ENCODE measurements around the gene PLXNA4. TPM values are rescaled to one million over a fixed set of nuclear protein-coding genes. Genes with fewer than 3 reads are reported as not detected.

The PLXNA4 gene
- total RNA-seq, 1 donor from 2014 or later = 3.5 TPM

- H3K4me1 Mint-ChIP-seq (ENCODE audit: unreplicated experiment) = no peaks in the 10 kb centered on the region
- no peak overlapping the region for H3K27ac Mint-ChIP-seq (ENCODE audit: unreplicated experiment)
These were observed 238.7 kb downstream of the PLXNA4 start for GRCh38 chr7:132337450-132338080.

DNA sequence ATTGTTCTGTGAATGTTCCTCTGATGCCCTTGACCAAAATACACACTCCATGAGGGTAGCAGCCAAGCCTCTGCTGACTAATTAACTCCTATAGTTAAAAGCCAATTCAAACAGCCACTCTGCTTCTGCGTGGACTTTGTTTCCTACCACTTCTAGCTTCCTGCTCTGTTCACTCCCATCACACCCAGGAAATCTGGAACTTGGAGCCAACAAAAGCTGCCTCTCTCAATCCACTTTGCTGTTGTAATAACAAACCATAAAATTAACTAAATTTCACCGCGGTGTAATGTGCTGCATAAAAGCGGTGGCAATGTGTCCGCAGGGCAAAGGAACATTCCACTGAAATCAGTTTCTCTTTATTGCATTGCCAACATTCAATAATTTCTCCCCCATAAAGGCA lies 239.5 kb downstream of the PLXNA4 start:
- Mint-ChIP-seq H3K9me3 (ENCODE audit: unreplicated experiment) (no peaks in the 10 kb centered on the region), H3K27me3 (ENCODE audit: unreplicated experiment) (no peaks in the 10 kb centered on the region), H3K4me3 (ENCODE audit: unreplicated experiment) (no peak overlapping the region), H3K27ac (ENCODE audit: unreplicated experiment) (no peak overlapping the region), H3K36me3 (ENCODE audit: low read depth, unreplicated experiment) (no peaks in the 10 kb centered on the region), H3K4me1 (ENCODE audit: unreplicated experiment) (no peaks in the 10 kb centered on the region)
- TF ChIP-seq, protein P1, sequence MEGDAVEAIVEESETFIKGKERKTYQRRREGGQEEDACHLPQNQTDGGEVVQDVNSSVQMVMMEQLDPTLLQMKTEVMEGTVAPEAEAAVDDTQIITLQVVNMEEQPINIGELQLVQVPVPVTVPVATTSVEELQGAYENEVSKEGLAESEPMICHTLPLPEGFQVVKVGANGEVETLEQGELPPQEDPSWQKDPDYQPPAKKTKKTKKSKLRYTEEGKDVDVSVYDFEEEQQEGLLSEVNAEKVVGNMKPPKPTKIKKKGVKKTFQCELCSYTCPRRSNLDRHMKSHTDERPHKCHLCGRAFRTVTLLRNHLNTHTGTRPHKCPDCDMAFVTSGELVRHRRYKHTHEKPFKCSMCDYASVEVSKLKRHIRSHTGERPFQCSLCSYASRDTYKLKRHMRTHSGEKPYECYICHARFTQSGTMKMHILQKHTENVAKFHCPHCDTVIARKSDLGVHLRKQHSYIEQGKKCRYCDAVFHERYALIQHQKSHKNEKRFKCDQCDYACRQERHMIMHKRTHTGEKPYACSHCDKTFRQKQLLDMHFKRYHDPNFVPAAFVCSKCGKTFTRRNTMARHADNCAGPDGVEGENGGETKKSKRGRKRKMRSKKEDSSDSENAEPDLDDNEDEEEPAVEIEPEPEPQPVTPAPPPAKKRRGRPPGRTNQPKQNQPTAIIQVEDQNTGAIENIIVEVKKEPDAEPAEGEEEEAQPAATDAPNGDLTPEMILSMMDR (IDR thresholded peaks at IDR 0.05; ENCODE audit: unreplicated experiment) = no peak
- no peak for DNase-seq (ENCODE audit: low spot score)

More at GRCh38 chr7:132337450-132338080, 238.7 kb downstream of the PLXNA4 start:
- TF ChIP-seq, protein P1 (IDR thresholded peaks at IDR 0.05; ENCODE audit: unreplicated experiment) = no peak
- Mint-ChIP-seq H3K9me3 (ENCODE audit: unreplicated experiment) (no peaks in the 10 kb centered on the region), H3K4me3 (ENCODE audit: unreplicated experiment) (no peak overlapping the region), H3K27me3 (ENCODE audit: unreplicated experiment) (no peaks in the 10 kb centered on the region), H3K36me3 (ENCODE audit: low read depth, unreplicated experiment) (no peaks in the 10 kb centered on the region)
- DNase-seq (ENCODE audit: low spot score) = no peak

- Mint-ChIP-seq H3K9me3 (ENCODE audit: unreplicated experiment) (no peaks in the 10 kb centered on the region), H3K4me3 (ENCODE audit: unreplicated experiment) (no peak overlapping the region), H3K4me1 (ENCODE audit: unreplicated experiment) (no peaks in the 10 kb centered on the region), H3K27ac (ENCODE audit: unreplicated experiment) (no peak overlapping the region), H3K27me3 (ENCODE audit: unreplicated experiment) (peaks cover 2% of the 10 kb centered on the region), H3K36me3 (ENCODE audit: low read depth, unreplicated experiment) (no peaks in the 10 kb centered on the region)
- no peak for DNase-seq (ENCODE audit: low spot score)
- TF ChIP-seq, protein P1 (IDR thresholded peaks at IDR 0.05; ENCODE audit: unreplicated experiment) = no peak
These were observed 243.0 kb downstream of the PLXNA4 start for GRCh38 chr7:132333301-132333700.

DNA sequence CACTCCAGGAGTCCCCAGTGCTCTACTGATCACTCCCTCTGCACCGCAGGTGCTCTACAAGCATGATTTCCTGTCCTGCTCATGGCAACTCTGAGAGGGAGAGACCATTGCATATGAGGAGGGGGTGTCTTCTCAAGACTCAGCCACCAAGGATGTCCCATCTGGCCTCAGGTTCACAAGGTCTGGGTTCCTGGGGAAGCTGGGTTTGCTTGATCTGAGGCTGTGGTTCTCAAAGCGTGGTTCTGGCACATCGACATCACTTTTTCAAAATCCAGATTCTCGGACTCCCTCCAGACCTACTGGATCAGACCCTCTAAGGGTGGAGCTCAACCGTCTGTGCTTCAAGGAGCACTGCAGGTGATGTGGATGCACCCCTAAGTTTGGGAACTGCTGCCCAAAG lies 247.5 kb downstream of the PLXNA4 start:
- Mint-ChIP-seq H3K9me3 (ENCODE audit: unreplicated experiment) (no peaks in the 10 kb centered on the region), H3K27me3 (ENCODE audit: unreplicated experiment) (peaks cover 11% of the 10 kb centered on the region), H3K36me3 (ENCODE audit: low read depth, unreplicated experiment) (no peaks in the 10 kb centered on the region), H3K4me1 (ENCODE audit: unreplicated experiment) (no peaks in the 10 kb centered on the region), H3K4me3 (ENCODE audit: unreplicated experiment) (no peak overlapping the region), H3K27ac (ENCODE audit: unreplicated experiment) (no peak overlapping the region)
- TF ChIP-seq, protein P1 (IDR thresholded peaks at IDR 0.05; ENCODE audit: unreplicated experiment) = no peak
- DNase-seq (ENCODE audit: low spot score) = no peak

GRCh38 chr7:132328047-132328620 lies 248.1 kb downstream of the PLXNA4 start:
- Mint-ChIP-seq H3K4me3 (ENCODE audit: unreplicated experiment) (no peak overlapping the region), H3K4me1 (ENCODE audit: unreplicated experiment) (no peaks in the 10 kb centered on the region), H3K36me3 (ENCODE audit: low read depth, unreplicated experiment) (no peaks in the 10 kb centered on the region), H3K27me3 (ENCODE audit: unreplicated experiment) (peaks cover 11% of the 10 kb centered on the region), H3K9me3 (ENCODE audit: unreplicated experiment) (no peaks in the 10 kb centered on the region), H3K27ac (ENCODE audit: unreplicated experiment) (no peak overlapping the region)
- no peak for DNase-seq (ENCODE audit: low spot score)
- TF ChIP-seq, protein P1 (IDR thresholded peaks at IDR 0.05; ENCODE audit: unreplicated experiment) = no peak

Data from endothelial cell (in vitro differentiated cells).